T-helper 2 cell (primary cell): ENCODE data around the gene PARG.
A peak's percentile ranks its signal among the peaks of the same experiment; 100 is the strongest.
"Not testable (repeated sequence)": the region's sequence is repeated elsewhere in the genome, so short reads cannot be mapped to it uniquely, and the experiment has no call there.

ENCODE experiments used
- DNase-seq, 5 experiments: peaks; one replicate each; pipeline versions ENCODE4 v3.0.0 to v3.0.0-alpha.2; 2012 to 2022

PARG gene

GRCh38 chr10:49819234-49819958 lies 122.4 kb downstream of the PARG start:
- no peak for DNase-seq

GRCh38 chr10:49817845-49818244 lies 124.0 kb downstream of the PARG start:
- no peak for DNase-seq

GRCh38 chr10:49803988-49804387 lies 137.8 kb downstream of the PARG start:
- DNase-seq, result no peak

- no peak for DNase-seq
Measured at GRCh38 chr10:49798275-49798674, 143.6 kb downstream of the PARG start.

GRCh38 chr10:49791100-49791499 lies 150.7 kb downstream of the PARG start:
- DNase-seq, result no peak

GRCh38 chr10:49784681-49785080 lies 157.1 kb downstream of the PARG start:
- DNase-seq, result no peak

GRCh38 chr10:49783645-49784044 lies 158.2 kb downstream of the PARG start:
- DNase-seq, result no peak

- no peak for DNase-seq
Measured at GRCh38 chr10:49781247-49781646, 160.6 kb downstream of the PARG start.

- DNase-seq, result no peak
Measured at GRCh38 chr10:49778197-49778596, 163.6 kb downstream of the PARG start.

GRCh38 chr10:49776851-49777250 lies 165.0 kb downstream of the PARG start:
- DNase-seq, result no peak

- no peak for DNase-seq
Measured at GRCh38 chr10:49775014-49775413, 166.8 kb downstream of the PARG start.

GRCh38 chr10:49772944-49773343 lies 168.9 kb downstream of the PARG start:
- DNase-seq, result not testable (repeated sequence)

GRCh38 chr10:49771046-49771445 lies 170.8 kb downstream of the PARG start:
- DNase-seq, result peak in 1 of 5 experiments; percentile 33

- no peak for DNase-seq
Measured at GRCh38 chr10:49769692-49770091, 172.1 kb downstream of the PARG start.

GRCh38 chr10:49768731-49769130 lies 173.1 kb downstream of the PARG start:
- no peak for DNase-seq

GRCh38 chr10:49768329-49768728 lies 173.5 kb downstream of the PARG start:
- no peak for DNase-seq
